SKM-1 treated with dmso at 0.1 percent for 144 hours (cell line): Measurements from ENCODE around the gene FKBP10.
"Not testable (repeated sequence)": the region's sequence is repeated elsewhere in the genome, so short reads cannot be mapped to it uniquely, and the experiment has no call there.

Experiments
- DNase-seq: peaks from one replicate; lab custom pipeline; 2025; ENCODE audit not compliant: unreplicated experiment; lab: John Stamatoyannopoulos, UW

Gene FKBP10

GRCh38 chr17:41810659-41811548, 1.9 kb upstream of the FKBP10 start:
- no peak for DNase-seq

GRCh38 chr17:41811549-41812380, 1.0 kb upstream of the FKBP10 start, which contains the start of gene P3H4:
Gene P3H4, minus strand, starts transcription at chr17:41811949. Its CDS starts 34 bp downstream, at chr17:41811915.
- peak; percentile 77 for DNase-seq

GRCh38 chr17:41813152-41813680, 412 bp downstream of the FKBP10 start:
- no peak for DNase-seq

DNA sequence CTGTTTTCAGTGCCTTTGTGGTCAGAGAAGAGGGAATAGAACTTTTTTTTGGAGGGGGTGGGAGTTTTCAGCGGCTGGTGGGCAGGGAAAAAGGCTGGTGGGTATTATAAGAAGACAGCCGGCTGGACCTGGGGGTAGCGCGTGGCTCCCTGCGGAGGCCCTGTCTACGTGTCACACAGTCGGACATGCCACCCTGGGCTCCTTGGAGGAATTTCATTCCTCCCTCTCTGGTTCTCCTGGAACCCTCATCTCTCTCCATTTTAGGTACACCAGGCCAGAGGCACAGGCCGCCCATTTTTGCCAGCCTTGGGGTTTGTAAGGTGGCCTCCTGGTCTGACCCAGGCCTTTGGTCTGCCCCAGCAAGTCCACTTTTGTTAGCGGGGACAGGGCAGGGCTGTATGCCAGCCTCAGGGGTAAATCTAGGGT, 908 bp downstream of the FKBP10 start:
- no peak for DNase-seq

- DNase-seq: no peak
Observed at GRCh38 chr17:41814195-41814594, 1.4 kb downstream of the FKBP10 start.

DNA sequence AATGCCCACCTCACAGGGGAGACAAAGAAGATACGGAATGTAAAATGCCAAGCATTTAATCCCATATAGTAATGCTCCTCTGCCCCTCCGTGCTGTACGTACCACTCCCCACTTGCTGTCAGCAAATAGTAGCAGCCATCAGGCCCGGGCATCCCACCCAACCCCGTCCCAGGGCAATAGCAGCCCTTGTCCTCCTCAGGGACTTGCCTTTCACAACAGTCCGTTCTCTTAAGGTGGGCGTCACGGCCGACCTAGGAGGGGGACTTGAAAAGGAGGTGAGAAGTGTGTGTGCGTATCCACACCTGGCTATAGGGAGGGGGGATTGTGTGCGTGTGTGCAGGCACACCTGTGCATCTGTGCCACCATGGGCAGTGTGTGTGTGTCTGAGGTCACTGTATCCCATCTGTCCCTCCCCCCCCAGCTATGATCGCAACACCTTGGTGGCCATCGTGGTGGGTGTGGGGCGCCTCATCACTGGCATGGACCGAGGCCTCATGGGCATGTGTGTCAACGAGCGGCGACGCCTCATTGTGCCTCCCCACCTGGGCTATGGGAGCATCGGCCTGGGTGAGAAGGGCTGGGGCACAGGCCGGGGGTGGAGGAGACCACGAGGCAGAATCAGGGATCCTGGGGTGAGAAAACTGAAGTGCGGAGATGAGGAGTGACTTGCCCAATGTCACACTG, 4.0 kb downstream of the FKBP10 start:
- no peak for DNase-seq

GRCh38 chr17:41818024-41818423, 5.2 kb downstream of the FKBP10 start:
- no peak for DNase-seq

DNA sequence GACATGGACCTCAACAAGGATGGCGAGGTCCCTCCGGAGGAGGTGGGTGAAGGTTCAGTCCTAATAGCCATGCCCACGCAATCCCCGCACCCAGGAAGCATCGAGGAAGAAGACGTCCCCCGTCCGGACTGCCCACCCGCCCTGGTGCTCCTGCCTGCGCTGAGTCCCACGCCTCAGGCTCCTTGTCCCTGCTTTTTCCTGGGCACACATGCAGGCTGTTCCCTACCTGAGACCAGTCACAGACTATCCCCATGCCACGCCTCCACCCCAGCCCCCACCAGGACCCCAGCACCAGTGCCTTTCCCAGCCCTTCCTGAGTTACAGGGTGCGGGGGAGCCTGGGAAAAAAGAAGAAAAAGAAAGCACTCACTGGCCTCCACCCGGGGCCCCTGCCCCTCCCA, 9.0 kb downstream of the FKBP10 start:
- DNase-seq: no peak

GRCh38 chr17:41822216-41823140, 9.7 kb downstream of the FKBP10 start:
- no peak for DNase-seq

GRCh38 chr17:41823141-41823524, 10.3 kb downstream of the FKBP10 start:
- DNase-seq: no peak

GRCh38 chr17:41823580-41823979, 10.8 kb downstream of the FKBP10 start:
- DNase-seq: no peak

GRCh38 chr17:41824086-41824485, 11.3 kb downstream of the FKBP10 start:
- DNase-seq: no peak

DNA sequence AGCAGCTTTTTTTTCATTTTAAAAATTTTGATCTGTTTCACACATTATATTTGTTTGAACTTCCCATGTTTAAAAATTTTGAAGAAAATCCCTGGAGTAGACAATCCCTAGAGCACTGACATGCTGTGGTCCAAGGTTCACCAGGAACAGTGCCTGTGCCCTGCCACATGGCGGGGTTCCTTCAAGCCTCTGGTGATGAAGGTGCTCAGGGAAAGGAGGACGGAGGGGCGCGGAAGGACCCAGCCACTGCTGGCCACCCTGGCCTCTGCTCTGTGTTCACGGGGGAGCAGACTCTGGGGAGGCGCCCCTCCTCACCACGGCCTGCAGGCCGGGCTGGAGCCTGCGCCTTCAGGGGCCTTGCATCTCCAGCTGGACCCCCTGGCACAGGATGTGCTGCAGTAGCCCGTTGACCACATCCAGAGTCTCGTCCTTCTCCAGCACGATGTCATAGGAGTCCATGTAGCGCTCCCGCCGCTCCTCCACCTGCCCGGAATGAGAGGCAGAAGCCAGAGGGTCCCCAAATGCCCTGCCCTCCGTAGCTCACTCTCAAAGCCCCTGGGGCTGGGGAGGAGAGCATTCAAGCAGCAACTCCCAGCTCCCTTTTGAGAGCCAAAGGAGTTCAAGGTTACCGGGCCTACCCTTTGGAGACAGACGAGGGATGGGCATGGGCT, 12.5 kb downstream of the FKBP10 start:
- DNase-seq: no peak

GRCh38 chr17:41829961-41830360, 17.2 kb downstream of the FKBP10 start:
- DNase-seq: not testable (repeated sequence)

DNA sequence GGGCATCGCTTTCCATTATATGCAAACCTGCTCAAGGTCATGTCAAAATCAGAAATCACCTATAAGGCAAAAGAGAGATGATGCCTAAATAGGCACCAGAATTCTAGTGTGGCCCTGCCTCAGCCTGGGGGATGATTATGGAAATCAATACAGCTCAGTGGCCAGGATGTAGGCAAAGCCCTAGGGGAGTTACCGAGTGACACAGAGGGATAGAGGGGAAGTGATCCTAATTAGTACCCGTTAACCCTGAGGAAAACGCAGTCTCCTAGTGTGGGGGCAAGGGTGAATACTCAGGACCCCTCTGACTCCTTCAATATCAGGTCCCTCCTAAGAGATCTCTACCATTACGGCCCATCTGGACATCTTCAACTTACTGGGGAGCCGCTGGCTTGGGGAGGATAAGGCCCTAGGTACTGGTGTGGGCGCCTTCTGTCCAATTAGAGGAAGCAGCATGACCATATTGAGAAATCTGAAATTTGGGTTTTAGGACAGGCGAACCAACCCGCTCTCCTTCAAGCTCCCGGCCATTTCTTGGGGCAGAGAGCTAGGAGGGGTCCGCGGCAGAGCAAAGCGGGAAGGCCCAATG, 22.5 kb downstream of the FKBP10 start:
- no peak for DNase-seq

- DNase-seq: peak; percentile 19
Observed at GRCh38 chr17:41835800-41836549, 23.2 kb downstream of the FKBP10 start, which contains the start of gene NT5C3B. Gene NT5C3B, minus strand, starts transcription at chr17:41836232. Its CDS starts 39 bp downstream, at chr17:41836193.

- DNase-seq: no peak
Observed at GRCh38 chr17:41836550-41837196, 23.9 kb downstream of the FKBP10 start.
